SK-N-SH (cell line): Measurements from ENCODE around the gene WWP2.

Experiments used
- CTCF ChIP-seq: fragments of 200-600 bp; sonication (generic); IDR thresholded peaks from 2 replicates; pipeline ENCODE4 v1.6.1; 2017; ENCODE audit warnings: antibody characterized with exemption, mild to moderate bottlenecking, moderate library complexity
- EP300 ChIP-seq, 2 experiments: IDR thresholded peaks; 2 replicates each; pipeline versions ENCODE4 v1.4.0 to v1.6.1; 2012; ENCODE audit warnings: borderline replicate concordance in 1 of 2, low read depth in 1 of 2, low read length in 1 of 2
- EZH2phosphoT487 ChIP-seq: fragments of 200-600 bp; sonication (generic); IDR thresholded peaks from 2 replicates; pipeline ENCODE4 v1.6.1; 2017; ENCODE audit warnings: low read depth, mixed run types, mild to moderate bottlenecking, antibody characterized with exemption, moderate library complexity, borderline replicate concordance
- GABPA ChIP-seq: IDR thresholded peaks from 2 replicates; pipeline ENCODE4 v1.4.0; 2012; ENCODE audit warnings: low read depth, mild to moderate bottlenecking
- GATA2 ChIP-seq: sonication (generic); formaldehyde crosslinking; IDR thresholded peaks from 2 replicates; pipeline ENCODE4 v1.5.0; 2020; ENCODE audit warnings: mild to moderate bottlenecking, missing genetic modification reagents
- MXI1 ChIP-seq: IDR thresholded peaks from 2 replicates; pipeline ENCODE4 v1.6.1; 2012; ENCODE audit warnings: mild to moderate bottlenecking, low read depth, low read length, improper control_type of control experiment
- NFIC ChIP-seq: IDR thresholded peaks from 2 replicates; pipeline ENCODE4 v1.4.0; 2012; ENCODE audit warnings: borderline replicate concordance
- POLR2AphosphoS5 ChIP-seq: IDR thresholded peaks from 2 replicates; pipeline ENCODE4 v1.6.1; 2012; ENCODE audit warnings: low read depth, low read length
- RAD21 ChIP-seq: IDR thresholded peaks from 2 replicates; pipeline ENCODE4 v1.6.1; 2012; ENCODE audit warnings: mild to moderate bottlenecking, low read length
- TEAD4 ChIP-seq: IDR thresholded peaks from 2 replicates; pipeline ENCODE4 v1.4.0; 2012; ENCODE audit warnings: mild to moderate bottlenecking, borderline replicate concordance; ENCODE audit not compliant: insufficient read depth
- YY1 ChIP-seq: IDR thresholded peaks from 2 replicates; pipeline ENCODE4 v1.4.0; 2012; ENCODE audit warnings: low read depth, mild to moderate bottlenecking
- TF ChIP-seq, protein P1 (sequence below): IDR thresholded peaks from 2 replicates; pipeline ENCODE4 v1.6.1; 2012; ENCODE audit warnings: mild to moderate bottlenecking, low read depth, low read length, moderate library complexity
- TF ChIP-seq, protein P2 (sequence below): IDR thresholded peaks from 2 replicates; pipeline ENCODE4 v1.4.0; 2012; ENCODE audit warnings: low read depth
- TF ChIP-seq, protein P3 (sequence below): IDR thresholded peaks from 2 replicates; pipeline ENCODE4 v1.4.0; 2012; ENCODE audit warnings: low read depth, borderline replicate concordance

GRCh38 chr16:69721441-69721957 is 40.6 kb upstream of the WWP2 start:
- TF ChIP-seq, protein P1, sequence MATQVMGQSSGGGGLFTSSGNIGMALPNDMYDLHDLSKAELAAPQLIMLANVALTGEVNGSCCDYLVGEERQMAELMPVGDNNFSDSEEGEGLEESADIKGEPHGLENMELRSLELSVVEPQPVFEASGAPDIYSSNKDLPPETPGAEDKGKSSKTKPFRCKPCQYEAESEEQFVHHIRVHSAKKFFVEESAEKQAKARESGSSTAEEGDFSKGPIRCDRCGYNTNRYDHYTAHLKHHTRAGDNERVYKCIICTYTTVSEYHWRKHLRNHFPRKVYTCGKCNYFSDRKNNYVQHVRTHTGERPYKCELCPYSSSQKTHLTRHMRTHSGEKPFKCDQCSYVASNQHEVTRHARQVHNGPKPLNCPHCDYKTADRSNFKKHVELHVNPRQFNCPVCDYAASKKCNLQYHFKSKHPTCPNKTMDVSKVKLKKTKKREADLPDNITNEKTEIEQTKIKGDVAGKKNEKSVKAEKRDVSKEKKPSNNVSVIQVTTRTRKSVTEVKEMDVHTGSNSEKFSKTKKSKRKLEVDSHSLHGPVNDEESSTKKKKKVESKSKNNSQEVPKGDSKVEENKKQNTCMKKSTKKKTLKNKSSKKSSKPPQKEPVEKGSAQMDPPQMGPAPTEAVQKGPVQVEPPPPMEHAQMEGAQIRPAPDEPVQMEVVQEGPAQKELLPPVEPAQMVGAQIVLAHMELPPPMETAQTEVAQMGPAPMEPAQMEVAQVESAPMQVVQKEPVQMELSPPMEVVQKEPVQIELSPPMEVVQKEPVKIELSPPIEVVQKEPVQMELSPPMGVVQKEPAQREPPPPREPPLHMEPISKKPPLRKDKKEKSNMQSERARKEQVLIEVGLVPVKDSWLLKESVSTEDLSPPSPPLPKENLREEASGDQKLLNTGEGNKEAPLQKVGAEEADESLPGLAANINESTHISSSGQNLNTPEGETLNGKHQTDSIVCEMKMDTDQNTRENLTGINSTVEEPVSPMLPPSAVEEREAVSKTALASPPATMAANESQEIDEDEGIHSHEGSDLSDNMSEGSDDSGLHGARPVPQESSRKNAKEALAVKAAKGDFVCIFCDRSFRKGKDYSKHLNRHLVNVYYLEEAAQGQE: no peak
- TF ChIP-seq MXI1 (no peak), TEAD4 (no peak), GABPA (no peak), CTCF (no peak), YY1 (no peak), EZH2phosphoT487 (no peak), POLR2AphosphoS5 (no peak), NFIC (no peak), EP300 (IDR thresholded peaks at IDR 0.05; ENCODE audit: borderline replicate concordance in 1 of 2, low read depth in 1 of 2, low read length in 1 of 2) (no peak), RAD21 (no peak), GATA2 (CRISPR knock-in tag) (no peak)
- TF ChIP-seq, protein P2, sequence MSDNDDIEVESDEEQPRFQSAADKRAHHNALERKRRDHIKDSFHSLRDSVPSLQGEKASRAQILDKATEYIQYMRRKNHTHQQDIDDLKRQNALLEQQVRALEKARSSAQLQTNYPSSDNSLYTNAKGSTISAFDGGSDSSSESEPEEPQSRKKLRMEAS: no peak
- TF ChIP-seq, protein P3, sequence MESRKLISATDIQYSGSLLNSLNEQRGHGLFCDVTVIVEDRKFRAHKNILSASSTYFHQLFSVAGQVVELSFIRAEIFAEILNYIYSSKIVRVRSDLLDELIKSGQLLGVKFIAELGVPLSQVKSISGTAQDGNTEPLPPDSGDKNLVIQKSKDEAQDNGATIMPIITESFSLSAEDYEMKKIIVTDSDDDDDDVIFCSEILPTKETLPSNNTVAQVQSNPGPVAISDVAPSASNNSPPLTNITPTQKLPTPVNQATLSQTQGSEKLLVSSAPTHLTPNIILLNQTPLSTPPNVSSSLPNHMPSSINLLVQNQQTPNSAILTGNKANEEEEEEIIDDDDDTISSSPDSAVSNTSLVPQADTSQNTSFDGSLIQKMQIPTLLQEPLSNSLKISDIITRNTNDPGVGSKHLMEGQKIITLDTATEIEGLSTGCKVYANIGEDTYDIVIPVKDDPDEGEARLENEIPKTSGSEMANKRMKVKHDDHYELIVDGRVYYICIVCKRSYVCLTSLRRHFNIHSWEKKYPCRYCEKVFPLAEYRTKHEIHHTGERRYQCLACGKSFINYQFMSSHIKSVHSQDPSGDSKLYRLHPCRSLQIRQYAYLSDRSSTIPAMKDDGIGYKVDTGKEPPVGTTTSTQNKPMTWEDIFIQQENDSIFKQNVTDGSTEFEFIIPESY: no peak
